IPS-15b (cell line): ENCODE data around the gene ALKBH1.
A peak's percentile ranks its signal among the peaks of the same experiment; 100 is the strongest.

Experiments used
- H3K27me3 ChIP-seq: one replicate; pipeline ENCODE4 v1.6.1; 2013; ENCODE audit warnings: low read length; ENCODE audit not compliant: control insufficient read depth, insufficient read depth
- H3K36me3 ChIP-seq: one replicate; pipeline ENCODE4 v1.6.1; 2013; ENCODE audit warnings: low read length; ENCODE audit not compliant: control insufficient read depth, insufficient read depth
- H3K4me1 ChIP-seq: one replicate; pipeline ENCODE4 v1.6.1; 2013; ENCODE audit warnings: mild to moderate bottlenecking, low read length; ENCODE audit not compliant: control insufficient read depth, insufficient read depth
- H3K4me3 ChIP-seq: one replicate; pipeline ENCODE4 v1.5.1; 2013; ENCODE audit warnings: low read depth, low read length
- H3K9ac ChIP-seq: one replicate; pipeline ENCODE4 v1.6.1; 2013; ENCODE audit warnings: low read depth, mild to moderate bottlenecking, low read length
- H3K9me3 ChIP-seq: one replicate; pipeline ENCODE4 v1.6.1; 2013; ENCODE audit warnings: mild to moderate bottlenecking, low read length; ENCODE audit not compliant: control insufficient read depth, insufficient read depth

Gene ALKBH1

GRCh38 chr14:77717608-77718305, 9.9 kb upstream of the ALKBH1 start:
- Histone ChIP-seq H3K9ac (no peak overlapping the region), H3K9me3 (no peaks in the 10 kb centered on the region), H3K36me3 (peaks cover 28% of the 10 kb centered on the region), H3K27me3 (no peaks in the 10 kb centered on the region), H3K4me1 (no peaks in the 10 kb centered on the region), H3K4me3 (no peak overlapping the region)

GRCh38 chr14:77714926-77715325, 7.1 kb upstream of the ALKBH1 start:
- H3K9me3 ChIP-seq, result no peaks in the 10 kb centered on the region
- H3K4me3 ChIP-seq, result no peak overlapping the region
- no peak overlapping the region for H3K9ac ChIP-seq
- H3K27me3 ChIP-seq, result no peaks in the 10 kb centered on the region
- H3K36me3 ChIP-seq, result peaks cover 32% of the 10 kb centered on the region
- no peaks in the 10 kb centered on the region for H3K4me1 ChIP-seq

- no peaks in the 10 kb centered on the region for H3K9me3 ChIP-seq
- no peaks in the 10 kb centered on the region for H3K27me3 ChIP-seq
- H3K9ac ChIP-seq, result no peak overlapping the region
- peaks cover 3% of the 10 kb centered on the region for H3K4me1 ChIP-seq
- H3K36me3 ChIP-seq, result peaks cover 15% of the 10 kb centered on the region
- H3K4me3 ChIP-seq, result peak overlapping the region; percentile 98
Measured at GRCh38 chr14:77710364-77710763, 2.5 kb upstream of the ALKBH1 start.

- no peaks in the 10 kb centered on the region for H3K27me3 ChIP-seq
- H3K4me1 ChIP-seq, result peaks cover 3% of the 10 kb centered on the region
- no peaks in the 10 kb centered on the region for H3K9me3 ChIP-seq
- peak overlapping the region; percentile 98 for H3K4me3 ChIP-seq
- H3K9ac ChIP-seq, result peak overlapping the region; percentile 99
- H3K36me3 ChIP-seq, result peaks cover 9% of the 10 kb centered on the region
Measured at GRCh38 chr14:77709412-77709811, 1.6 kb upstream of the ALKBH1 start.

GRCh38 chr14:77708749-77709148, 926 bp upstream of the ALKBH1 start:
- H3K4me1 ChIP-seq, result peaks cover 3% of the 10 kb centered on the region
- H3K9me3 ChIP-seq, result no peaks in the 10 kb centered on the region
- peak overlapping the region; percentile 98 for H3K4me3 ChIP-seq
- peaks cover 14% of the 10 kb centered on the region for H3K36me3 ChIP-seq
- H3K9ac ChIP-seq, result peak overlapping the region; percentile 99
- H3K27me3 ChIP-seq, result no peaks in the 10 kb centered on the region

- Histone ChIP-seq H3K9me3 (no peaks in the 10 kb centered on the region), H3K36me3 (peaks cover 18% of the 10 kb centered on the region), H3K4me3 (peak overlapping the region; percentile 98), H3K9ac (peak overlapping the region; percentile 99), H3K4me1 (peaks cover 3% of the 10 kb centered on the region), H3K27me3 (no peaks in the 10 kb centered on the region)
Measured at GRCh38 chr14:77707355-77707723, 484 bp downstream of the ALKBH1 start.

- Histone ChIP-seq H3K9me3 (no peaks in the 10 kb centered on the region), H3K4me1 (peaks cover 5% of the 10 kb centered on the region), H3K4me3 (no peak overlapping the region), H3K27me3 (no peaks in the 10 kb centered on the region), H3K36me3 (no peaks in the 10 kb centered on the region), H3K9ac (no peak overlapping the region)
Measured at GRCh38 chr14:77691259-77691658, 16.6 kb downstream of the ALKBH1 start.

- Histone ChIP-seq H3K36me3 (peaks cover 3% of the 10 kb centered on the region), H3K9me3 (no peaks in the 10 kb centered on the region), H3K27me3 (no peaks in the 10 kb centered on the region)
Measured at GRCh38 chr14:77682158-77682553, 25.7 kb downstream of the ALKBH1 start.

GRCh38 chr14:77681196-77682157, 26.3 kb downstream of the ALKBH1 start:
- no peak overlapping the region for H3K9ac ChIP-seq
- H3K36me3 ChIP-seq, result peaks cover 3% of the 10 kb centered on the region
- H3K4me1 ChIP-seq, result no peaks in the 10 kb centered on the region
- no peaks in the 10 kb centered on the region for H3K9me3 ChIP-seq
- H3K27me3 ChIP-seq, result no peaks in the 10 kb centered on the region
- no peak overlapping the region for H3K4me3 ChIP-seq

More at GRCh38 chr14:77682158-77682553, 25.7 kb downstream of the ALKBH1 start:
- Histone ChIP-seq H3K4me1 (no peaks in the 10 kb centered on the region), H3K4me3 (no peak overlapping the region), H3K9ac (no peak overlapping the region)

GRCh38 chr14:77674931-77675330, 32.9 kb downstream of the ALKBH1 start:
- Histone ChIP-seq H3K9ac (no peak overlapping the region), H3K36me3 (peaks cover 15% of the 10 kb centered on the region), H3K9me3 (no peaks in the 10 kb centered on the region), H3K27me3 (no peaks in the 10 kb centered on the region), H3K4me3 (no peak overlapping the region), H3K4me1 (no peaks in the 10 kb centered on the region)

- H3K4me3 ChIP-seq, result no peak overlapping the region
- H3K36me3 ChIP-seq, result peaks cover 15% of the 10 kb centered on the region
- no peak overlapping the region for H3K9ac ChIP-seq
- H3K27me3 ChIP-seq, result no peaks in the 10 kb centered on the region
- H3K9me3 ChIP-seq, result no peaks in the 10 kb centered on the region
- H3K4me1 ChIP-seq, result peaks cover 2% of the 10 kb centered on the region
Measured at GRCh38 chr14:77673193-77673592, 34.6 kb downstream of the ALKBH1 start.

- Histone ChIP-seq H3K4me1 (peaks cover 12% of the 10 kb centered on the region), H3K4me3 (no peak overlapping the region), H3K27me3 (no peaks in the 10 kb centered on the region), H3K9me3 (no peaks in the 10 kb centered on the region), H3K36me3 (no peaks in the 10 kb centered on the region), H3K9ac (no peak overlapping the region)
Measured at GRCh38 chr14:77667331-77667730, 40.5 kb downstream of the ALKBH1 start.
